ENCODE results near the gene MR1. TPM values are rescaled to one million over a fixed set of nuclear protein-coding genes. Genes with fewer than 3 reads are reported as not detected.
A peak's percentile ranks its signal among the peaks of the same experiment; 100 is the strongest.

The MR1 gene
- total RNA-seq, 1 donor from 2014 or later, result 4.2 TPM

DNA sequence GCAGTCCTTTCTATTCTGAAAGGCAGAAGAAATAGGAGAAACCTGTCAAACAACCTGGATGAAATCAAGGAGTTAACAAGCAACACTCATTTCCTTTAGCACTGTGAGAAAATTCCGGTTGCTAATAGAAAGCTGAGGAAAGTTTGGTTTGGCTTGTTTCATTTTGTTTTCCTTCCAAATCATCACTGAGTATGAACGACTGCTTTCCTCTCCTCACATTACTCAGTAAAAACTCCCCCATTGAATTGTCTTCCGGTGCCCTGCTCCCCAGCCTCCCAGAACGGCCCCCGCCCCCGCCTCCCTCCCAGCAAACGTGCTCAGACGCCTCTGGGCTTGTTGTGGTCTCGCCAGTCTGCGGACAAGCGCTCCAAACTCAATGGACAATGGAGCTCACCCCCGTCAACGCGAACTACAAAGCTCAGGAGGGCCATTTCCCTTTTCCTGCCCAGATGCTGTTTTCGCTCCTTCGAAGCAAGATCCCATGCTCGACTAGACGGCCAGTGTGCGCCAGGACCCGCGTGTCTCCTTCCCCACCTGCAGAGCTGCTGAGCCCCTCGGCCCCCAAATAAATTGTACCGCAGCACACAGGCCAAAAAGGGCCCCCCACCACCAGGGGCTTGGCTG lies 11.9 kb upstream of the MR1 start:
- peak; percentile 31 to 61 for DNase-seq (ENCODE audit: low spot score in 2 of 2, unreplicated experiment in 2 of 2)
- Mint-ChIP-seq H3K36me3 (peaks cover 2% of the 10 kb centered on the region), H3K27ac (peak overlapping the region; percentile 97), H3K4me1 (peaks cover 25% of the 10 kb centered on the region), H3K27me3 (ENCODE audit: low read depth) (peaks cover 5% of the 10 kb centered on the region), H3K9me3 (no peaks in the 10 kb centered on the region), H3K4me3 (peak overlapping the region; percentile 90)
- TF ChIP-seq, protein P1, sequence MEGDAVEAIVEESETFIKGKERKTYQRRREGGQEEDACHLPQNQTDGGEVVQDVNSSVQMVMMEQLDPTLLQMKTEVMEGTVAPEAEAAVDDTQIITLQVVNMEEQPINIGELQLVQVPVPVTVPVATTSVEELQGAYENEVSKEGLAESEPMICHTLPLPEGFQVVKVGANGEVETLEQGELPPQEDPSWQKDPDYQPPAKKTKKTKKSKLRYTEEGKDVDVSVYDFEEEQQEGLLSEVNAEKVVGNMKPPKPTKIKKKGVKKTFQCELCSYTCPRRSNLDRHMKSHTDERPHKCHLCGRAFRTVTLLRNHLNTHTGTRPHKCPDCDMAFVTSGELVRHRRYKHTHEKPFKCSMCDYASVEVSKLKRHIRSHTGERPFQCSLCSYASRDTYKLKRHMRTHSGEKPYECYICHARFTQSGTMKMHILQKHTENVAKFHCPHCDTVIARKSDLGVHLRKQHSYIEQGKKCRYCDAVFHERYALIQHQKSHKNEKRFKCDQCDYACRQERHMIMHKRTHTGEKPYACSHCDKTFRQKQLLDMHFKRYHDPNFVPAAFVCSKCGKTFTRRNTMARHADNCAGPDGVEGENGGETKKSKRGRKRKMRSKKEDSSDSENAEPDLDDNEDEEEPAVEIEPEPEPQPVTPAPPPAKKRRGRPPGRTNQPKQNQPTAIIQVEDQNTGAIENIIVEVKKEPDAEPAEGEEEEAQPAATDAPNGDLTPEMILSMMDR (IDR thresholded peaks at IDR 0.05; ENCODE audit: unreplicated experiment), result no peak

DNA sequence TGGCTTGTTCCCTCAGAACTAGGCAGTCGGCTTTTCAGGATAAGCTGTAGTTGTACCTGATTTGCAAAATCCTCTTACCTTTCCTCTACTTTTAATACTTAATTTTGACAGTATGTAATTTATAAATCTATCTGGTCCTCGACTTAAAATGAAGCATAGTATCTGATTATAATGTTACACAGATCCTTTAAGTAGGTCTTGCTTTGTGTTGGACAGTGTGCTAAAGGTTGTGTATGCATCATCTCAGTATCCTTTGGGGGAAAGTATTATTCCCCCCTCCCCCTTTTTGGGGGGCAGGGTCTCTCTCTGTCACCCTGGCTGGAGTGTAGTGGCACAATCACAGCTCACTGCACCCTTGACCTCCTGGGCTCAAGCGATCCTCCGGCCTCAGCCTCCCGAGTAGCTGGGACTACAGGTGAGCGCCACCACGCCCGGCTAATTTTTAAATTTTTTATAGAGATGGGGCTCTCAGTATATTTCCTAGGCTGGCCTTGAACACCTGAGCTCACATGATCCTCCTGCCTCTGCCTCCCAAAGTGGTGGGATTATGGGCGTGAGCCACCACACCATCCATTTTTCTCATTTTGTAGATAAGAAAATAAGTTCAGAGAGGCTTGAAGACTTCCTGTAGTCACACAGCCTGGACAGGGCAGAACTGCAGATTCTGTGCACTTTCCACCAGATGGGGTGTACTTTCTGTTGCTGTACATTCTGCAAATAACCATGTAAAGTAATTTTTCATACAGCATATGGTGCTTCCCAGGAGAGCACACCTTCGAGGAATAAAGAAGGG lies 10.3 kb upstream of the MR1 start:
- peaks cover under 1% of the 10 kb centered on the region for H3K36me3 Mint-ChIP-seq
- no peaks in the 10 kb centered on the region for H3K9me3 Mint-ChIP-seq
- peaks cover 5% of the 10 kb centered on the region for H3K27me3 Mint-ChIP-seq (ENCODE audit: low read depth)
- TF ChIP-seq, protein P1 (IDR thresholded peaks at IDR 0.05; ENCODE audit: unreplicated experiment), result no peak
- peak overlapping the region; percentile 90 for H3K4me3 Mint-ChIP-seq
- peaks cover 25% of the 10 kb centered on the region for H3K4me1 Mint-ChIP-seq
- DNase-seq (ENCODE audit: low spot score in 2 of 2, unreplicated experiment in 2 of 2), result no peak
- H3K27ac Mint-ChIP-seq, result peak overlapping the region; percentile 97

DNA sequence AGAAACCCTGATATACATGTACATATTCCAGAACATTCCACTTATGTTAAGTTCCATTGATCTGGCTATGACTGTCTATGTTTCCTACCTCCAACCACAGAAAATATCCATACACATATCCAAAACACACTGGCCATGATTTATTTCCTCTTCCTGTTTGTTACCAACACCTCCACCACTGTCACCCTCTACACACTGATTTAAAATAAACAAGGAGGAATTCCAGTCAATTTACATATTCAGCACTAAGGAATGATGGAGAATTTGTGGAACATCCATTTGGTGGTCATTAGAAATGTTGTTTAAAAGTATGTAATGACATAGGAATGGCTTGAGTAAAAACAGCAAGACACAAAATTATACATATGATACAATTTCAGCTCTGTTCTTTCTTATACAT lies 5.6 kb upstream of the MR1 start:
- Mint-ChIP-seq H3K4me3 (no peak overlapping the region), H3K4me1 (peaks cover 6% of the 10 kb centered on the region), H3K9me3 (no peaks in the 10 kb centered on the region), H3K36me3 (no peaks in the 10 kb centered on the region), H3K27me3 (ENCODE audit: low read depth) (peaks cover 4% of the 10 kb centered on the region), H3K27ac (no peak overlapping the region)
- TF ChIP-seq, protein P1 (IDR thresholded peaks at IDR 0.05; ENCODE audit: unreplicated experiment), result no peak
- no peak for DNase-seq (ENCODE audit: low spot score in 2 of 2, unreplicated experiment in 2 of 2)

DNA sequence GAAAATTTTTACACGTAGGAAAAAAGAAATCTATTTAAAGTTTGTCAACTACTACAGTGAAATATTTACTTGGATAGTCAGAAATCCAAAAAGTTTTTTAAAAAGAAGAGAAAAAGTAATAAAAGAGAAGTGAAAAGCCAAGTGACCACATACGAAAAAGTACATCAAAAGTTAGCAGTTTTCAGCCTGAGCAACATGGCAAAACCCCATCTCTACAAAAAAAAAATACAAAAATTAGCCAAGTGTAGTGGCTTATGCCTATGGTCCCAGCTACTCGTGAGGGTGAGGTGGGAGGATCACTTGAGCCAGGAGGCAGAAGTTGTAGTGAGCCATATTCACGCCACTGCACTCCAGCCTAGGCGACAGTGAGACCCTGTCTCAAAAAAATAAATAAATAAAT lies 5.2 kb upstream of the MR1 start:
- no peak overlapping the region for H3K27ac Mint-ChIP-seq

DNA sequence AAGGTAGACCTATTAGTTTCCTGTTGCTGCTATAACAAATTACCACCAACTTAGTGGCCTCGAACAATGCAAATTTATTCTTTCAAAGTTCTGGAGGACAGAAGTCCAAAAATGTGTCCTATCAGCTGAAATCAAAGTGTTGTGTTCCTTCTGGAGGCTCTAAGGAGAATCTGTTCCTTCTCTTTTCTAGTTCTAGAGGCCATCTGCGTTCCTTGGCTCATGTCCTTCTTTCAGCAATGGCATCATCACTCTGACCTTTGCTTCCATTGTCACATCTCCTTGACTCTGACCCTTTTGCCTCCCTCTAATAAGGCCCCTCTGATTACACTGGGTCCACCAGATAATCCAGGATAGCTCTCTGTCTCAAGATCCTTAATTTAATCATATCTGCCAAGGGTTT lies 1.2 kb upstream of the MR1 start:
- TF ChIP-seq, protein P1 (IDR thresholded peaks at IDR 0.05; ENCODE audit: unreplicated experiment), result no peak
- peaks cover 17% of the 10 kb centered on the region for H3K4me1 Mint-ChIP-seq
- no peaks in the 10 kb centered on the region for H3K27me3 Mint-ChIP-seq (ENCODE audit: low read depth)
- H3K36me3 Mint-ChIP-seq, result no peaks in the 10 kb centered on the region
- H3K9me3 Mint-ChIP-seq, result no peaks in the 10 kb centered on the region
- no peak overlapping the region for H3K27ac Mint-ChIP-seq
- no peak for DNase-seq (ENCODE audit: low spot score in 2 of 2, unreplicated experiment in 2 of 2)
- H3K4me3 Mint-ChIP-seq, result no peak overlapping the region

More for the DNA sequence above, 5.2 kb upstream of the MR1 start:
- TF ChIP-seq, protein P1 (IDR thresholded peaks at IDR 0.05; ENCODE audit: unreplicated experiment), result no peak
- no peaks in the 10 kb centered on the region for H3K9me3 Mint-ChIP-seq
- no peaks in the 10 kb centered on the region for H3K36me3 Mint-ChIP-seq
- no peak overlapping the region for H3K4me3 Mint-ChIP-seq
- peaks cover 4% of the 10 kb centered on the region for H3K27me3 Mint-ChIP-seq (ENCODE audit: low read depth)
- H3K4me1 Mint-ChIP-seq, result peaks cover 10% of the 10 kb centered on the region
- no peak for DNase-seq (ENCODE audit: low spot score in 2 of 2, unreplicated experiment in 2 of 2)
